Measurements from ENCODE around the gene AMOTL2.

GRCh38 chr3:134334231-134334900, 39.9 kb downstream of the AMOTL2 start:
- TF ChIP-seq POLR2A (IDR thresholded peaks at IDR 0.05) (no peak), CTCF (IDR thresholded peaks at IDR 0.05) (no peak)
